ENCODE data around the gene FLT3LG. TPM values are rescaled to one million over a fixed set of nuclear protein-coding genes. Genes with fewer than 3 reads are reported as not detected.

The FLT3LG gene
- total RNA-seq, 1 donor from 2014 or later: 0.81 TPM

- DNase-seq (ENCODE audit: low read depth): no peak
- H3K4me3 ChIP-seq (ENCODE audit: low read depth, low read length): no peak overlapping the region
- TF ChIP-seq, protein P1, sequence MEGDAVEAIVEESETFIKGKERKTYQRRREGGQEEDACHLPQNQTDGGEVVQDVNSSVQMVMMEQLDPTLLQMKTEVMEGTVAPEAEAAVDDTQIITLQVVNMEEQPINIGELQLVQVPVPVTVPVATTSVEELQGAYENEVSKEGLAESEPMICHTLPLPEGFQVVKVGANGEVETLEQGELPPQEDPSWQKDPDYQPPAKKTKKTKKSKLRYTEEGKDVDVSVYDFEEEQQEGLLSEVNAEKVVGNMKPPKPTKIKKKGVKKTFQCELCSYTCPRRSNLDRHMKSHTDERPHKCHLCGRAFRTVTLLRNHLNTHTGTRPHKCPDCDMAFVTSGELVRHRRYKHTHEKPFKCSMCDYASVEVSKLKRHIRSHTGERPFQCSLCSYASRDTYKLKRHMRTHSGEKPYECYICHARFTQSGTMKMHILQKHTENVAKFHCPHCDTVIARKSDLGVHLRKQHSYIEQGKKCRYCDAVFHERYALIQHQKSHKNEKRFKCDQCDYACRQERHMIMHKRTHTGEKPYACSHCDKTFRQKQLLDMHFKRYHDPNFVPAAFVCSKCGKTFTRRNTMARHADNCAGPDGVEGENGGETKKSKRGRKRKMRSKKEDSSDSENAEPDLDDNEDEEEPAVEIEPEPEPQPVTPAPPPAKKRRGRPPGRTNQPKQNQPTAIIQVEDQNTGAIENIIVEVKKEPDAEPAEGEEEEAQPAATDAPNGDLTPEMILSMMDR (conservative IDR thresholded peaks at IDR 0.05; ENCODE audit: low read depth, low read length): no peak
Measured at GRCh38 chr19:49486232-49486631, 12.2 kb downstream of the FLT3LG start.

DNA sequence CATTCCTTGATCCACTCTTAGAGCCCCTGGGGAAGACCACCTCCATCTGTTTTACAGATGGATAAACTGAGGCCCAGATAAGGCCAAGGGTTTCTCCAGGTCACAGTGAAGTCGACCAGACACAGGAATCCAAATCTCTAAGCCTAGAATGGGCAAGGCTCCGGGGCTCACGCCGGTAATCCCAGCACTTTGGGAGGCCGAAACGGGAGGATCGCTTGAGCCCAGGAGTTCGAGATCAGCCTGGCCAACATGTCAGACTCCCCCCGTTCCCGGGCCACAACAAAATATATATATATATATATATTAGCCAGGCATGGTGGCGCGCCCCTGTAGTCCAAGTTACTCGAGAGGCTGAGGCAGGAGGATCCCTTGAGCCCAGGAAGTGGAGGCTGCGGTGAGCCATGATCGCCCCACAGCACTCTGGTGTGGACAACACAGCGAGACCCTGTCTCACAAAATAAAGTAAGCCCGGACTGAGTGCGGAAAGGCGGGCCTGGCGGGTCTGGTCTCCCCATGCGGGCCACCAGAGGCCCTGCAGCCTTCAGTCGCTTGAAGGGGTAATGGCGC, 12.8 kb downstream of the FLT3LG start:
- TF ChIP-seq, protein P1 (conservative IDR thresholded peaks at IDR 0.05; ENCODE audit: low read depth, low read length): no peak
- H3K4me3 ChIP-seq (ENCODE audit: low read depth, low read length): peak overlapping the region; percentile 48
- no peak for DNase-seq (ENCODE audit: low read depth)

DNA sequence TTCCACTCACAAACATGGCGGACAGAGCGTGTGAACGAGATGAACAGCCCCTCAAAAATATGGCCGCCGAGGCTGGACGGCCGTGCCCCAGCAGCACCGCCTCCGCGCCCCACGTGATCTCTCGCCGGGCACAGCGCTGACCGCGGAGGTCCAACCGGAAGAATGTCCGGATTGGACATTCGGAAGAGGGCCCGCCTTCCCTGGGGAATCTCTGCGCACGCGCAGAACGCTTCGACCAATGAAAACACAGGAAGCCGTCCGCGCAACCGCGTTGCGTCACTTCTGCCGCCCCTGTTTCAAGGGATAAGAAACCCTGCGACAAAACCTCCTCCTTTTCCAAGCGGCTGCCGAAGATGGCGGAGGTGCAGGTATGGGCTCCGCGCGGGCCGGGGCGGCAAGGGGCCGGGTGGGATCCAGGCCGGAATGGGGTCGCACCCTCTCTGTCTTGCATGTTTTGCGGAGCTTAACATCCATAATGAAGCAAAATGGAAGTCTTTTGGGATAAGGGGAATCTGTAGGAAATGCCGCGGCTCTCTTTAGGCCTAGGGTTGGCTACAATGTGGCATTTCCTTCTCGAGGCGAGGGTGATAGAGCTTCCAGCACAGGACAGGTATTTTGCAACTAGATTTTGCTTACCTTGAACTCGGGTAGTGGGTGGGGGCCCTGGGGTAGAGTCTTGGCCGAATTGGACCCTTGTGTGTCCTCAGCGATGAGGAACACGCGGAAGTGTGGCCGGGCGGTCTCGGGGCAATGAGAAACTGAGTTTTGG, 13.4 kb downstream of the FLT3LG start, which contains the start of gene RPL13A:
RPL13A (plus strand) TSS at position 332 of the 769 bp plus-strand sequence; CDS start at position 354, 22 bp downstream.
- TF ChIP-seq, protein P1 (conservative IDR thresholded peaks at IDR 0.05; ENCODE audit: low read depth, low read length): no peak
- peak; percentile 90 for DNase-seq (ENCODE audit: low read depth)

GRCh38 chr19:49488046-49488862, 14.2 kb downstream of the FLT3LG start:
- TF ChIP-seq, protein P1 (conservative IDR thresholded peaks at IDR 0.05; ENCODE audit: low read depth, low read length): no peak
- H3K4me3 ChIP-seq (ENCODE audit: low read depth, low read length): peak overlapping the region; percentile 67
- DNase-seq (ENCODE audit: low read depth): no peak

More for the DNA sequence above, 13.4 kb downstream of the FLT3LG start, which contains the start of gene RPL13A:
- peak within 1 kb of the TSS; percentile 67 for H3K4me3 ChIP-seq (ENCODE audit: low read depth, low read length)

- TF ChIP-seq, protein P1 (conservative IDR thresholded peaks at IDR 0.05; ENCODE audit: low read depth, low read length): no peak
- H3K4me3 ChIP-seq (ENCODE audit: low read depth, low read length): peak overlapping the region; percentile 67
- no peak for DNase-seq (ENCODE audit: low read depth)
Measured at GRCh38 chr19:49488863-49489537, 15.0 kb downstream of the FLT3LG start.

GRCh38 chr19:49489601-49490167, 15.7 kb downstream of the FLT3LG start:
- no peak for DNase-seq (ENCODE audit: low read depth)

More at GRCh38 chr19:49489601-49490167, 15.7 kb downstream of the FLT3LG start:
- TF ChIP-seq, protein P1 (conservative IDR thresholded peaks at IDR 0.05; ENCODE audit: low read depth, low read length): no peak
- peak overlapping the region; percentile 67 for H3K4me3 ChIP-seq (ENCODE audit: low read depth, low read length)
